Neural cell (in vitro differentiated cells): Measurements from ENCODE around the gene UBAP1. TPM values are rescaled to one million over a fixed set of nuclear protein-coding genes. Genes with fewer than 3 reads are reported as not detected.

Experiments
- H2AFZ ChIP-seq: fragments of 200-600, 300-800 bp; sonication (generic), shearing (Covaris generic); 2 replicates; pipeline ENCODE4 v1.6.0; 2014; ENCODE audit warnings: low read depth, mild to moderate bottlenecking, antibody characterized with exemption, low read length, moderate library complexity
- H3F3A ChIP-seq: fragments of 200-600 bp; shearing (Covaris generic); 2 replicates; pipeline ENCODE4 v1.6.1; 2016; ENCODE audit warnings: mild to moderate bottlenecking, moderate library complexity, mixed read lengths, antibody characterized with exemption, low read length; ENCODE audit not compliant: insufficient read depth, poor library complexity, severe bottlenecking
- H3K27ac ChIP-seq: fragments of 200-600, 300-800 bp; sonication (generic), shearing (Covaris generic); 2 replicates; pipeline ENCODE4 v1.5.1; 2014; ENCODE audit warnings: mild to moderate bottlenecking, low read length, moderate library complexity
- H3K27me3 ChIP-seq: fragments of 300-800, 200-600 bp; sonication (generic), shearing (Covaris generic); 2 replicates; pipeline ENCODE4 v1.6.0; 2014; ENCODE audit warnings: mild to moderate bottlenecking, low read depth, low read length, moderate library complexity; ENCODE audit not compliant: insufficient read depth
- H3K36me3 ChIP-seq: fragments of 300-800, 200-600 bp; sonication (generic), shearing (Covaris generic); 2 replicates; pipeline ENCODE4 v1.5.1; 2014; ENCODE audit warnings: mild to moderate bottlenecking, antibody characterized with exemption, low read length, moderate library complexity; ENCODE audit not compliant: insufficient read depth
- H3K4me2 ChIP-seq: fragments of 300-800, 200-600 bp; sonication (generic), shearing (Covaris generic); 2 replicates; pipeline ENCODE4 v1.6.0; 2014; ENCODE audit warnings: mild to moderate bottlenecking, low read length
- H3K4me3 ChIP-seq: fragments of 300-800, 200-600 bp; sonication (generic), shearing (Covaris generic); 2 replicates; pipeline ENCODE4 v1.5.1; 2014; ENCODE audit warnings: mild to moderate bottlenecking, low read length, moderate library complexity
- H3K79me2 ChIP-seq: fragments of 200-600 bp; shearing (Covaris generic); replicated peaks from 2 replicates; pipeline ENCODE4 v1.6.0; 2014; ENCODE audit warnings: mild to moderate bottlenecking, low read length, moderate library complexity; ENCODE audit not compliant: insufficient read depth
- H3K9ac ChIP-seq: fragments of 300-800, 200-600 bp; sonication (generic), shearing (Covaris generic); 2 replicates; pipeline ENCODE4 v1.6.1; 2016; ENCODE audit warnings: mild to moderate bottlenecking, low read length, mixed read lengths
- H3K9me2 ChIP-seq: fragments of 200-600 bp; shearing (Covaris generic); 2 replicates; pipeline ENCODE4 v1.6.1; 2016; ENCODE audit warnings: mild to moderate bottlenecking, low read length, mixed read lengths; ENCODE audit not compliant: insufficient read depth
- H3K9me3 ChIP-seq: fragments of 200-600, 300-800 bp; sonication (generic), shearing (Covaris generic); 2 replicates; pipeline ENCODE4 v1.6.1; 2016; ENCODE audit warnings: mild to moderate bottlenecking, mixed run types, low read length, moderate library complexity, mixed read lengths
- H4K20me1 ChIP-seq: fragments of 200-600 bp; shearing (Covaris generic); 2 replicates; pipeline ENCODE4 v1.6.1; 2016; ENCODE audit warnings: mild to moderate bottlenecking, mixed run types; ENCODE audit not compliant: insufficient read depth
- EP300 ChIP-seq: fragments of 450-650 bp; conservative IDR thresholded peaks from 2 replicates; pipeline ENCODE4 v1.6.1; 2014; ENCODE audit warnings: antibody characterized with exemption, mild to moderate bottlenecking, moderate library complexity; ENCODE audit not compliant: poor library complexity, severe bottlenecking
- EZH2 ChIP-seq: fragments of 200-600, 300-800 bp; shearing (Covaris generic), sonication (generic); IDR thresholded peaks from 2 replicates; pipeline ENCODE4 v1.6.1; 2014; ENCODE audit warnings: antibody characterized with exemption, low read length, borderline replicate concordance, mild to moderate bottlenecking; ENCODE audit not compliant: insufficient read depth, poor library complexity, severe bottlenecking
- MXI1 ChIP-seq: fragments of 450-650 bp; conservative IDR thresholded peaks from 2 replicates; pipeline ENCODE4 v1.6.1; 2014; ENCODE audit warnings: antibody characterized with exemption, mild to moderate bottlenecking; ENCODE audit not compliant: poor library complexity, severe bottlenecking
- POLR2AphosphoS5 ChIP-seq: IDR thresholded peaks from 2 replicates; pipeline ENCODE4 v1.6.1; 2012
- RAD21 ChIP-seq: fragments of 450-650 bp; conservative IDR thresholded peaks from 2 replicates; pipeline ENCODE4 v1.6.1; 2014; ENCODE audit warnings: antibody characterized with exemption, mild to moderate bottlenecking, moderate library complexity
- SMC3 ChIP-seq: fragments of 450-650 bp; conservative IDR thresholded peaks from 2 replicates; pipeline ENCODE4 v1.6.1; 2014; ENCODE audit warnings: antibody characterized with exemption, mild to moderate bottlenecking, moderate library complexity; ENCODE audit not compliant: poor library complexity
- TAF1 ChIP-seq: IDR thresholded peaks from 2 replicates; pipeline ENCODE4 v1.6.1; 2012; ENCODE audit warnings: low read depth
- polyA plus RNA-seq: library from polyadenylated mRNA; depleted of rRNA; stranded (reverse); fragments of >200 nt; gene quantifications from 2 replicates; pipeline ENCODE4 v1.2.3, GENCODE V29; 2014
- TF ChIP-seq, protein P1 (sequence below): fragments of 450-650 bp; IDR thresholded peaks from 2 replicates; pipeline ENCODE4 v1.5.1; 2014; ENCODE audit warnings: antibody characterized with exemption, mild to moderate bottlenecking, moderate library complexity; ENCODE audit not compliant: poor library complexity, severe bottlenecking
- TF ChIP-seq, protein P2 (sequence below): IDR thresholded peaks from 2 replicates; pipeline ENCODE4 v1.6.1; 2012; ENCODE audit warnings: borderline replicate concordance

UBAP1 gene
- polyA plus RNA-seq, 1 donor from 2014 or later = 35.1 TPM

DNA sequence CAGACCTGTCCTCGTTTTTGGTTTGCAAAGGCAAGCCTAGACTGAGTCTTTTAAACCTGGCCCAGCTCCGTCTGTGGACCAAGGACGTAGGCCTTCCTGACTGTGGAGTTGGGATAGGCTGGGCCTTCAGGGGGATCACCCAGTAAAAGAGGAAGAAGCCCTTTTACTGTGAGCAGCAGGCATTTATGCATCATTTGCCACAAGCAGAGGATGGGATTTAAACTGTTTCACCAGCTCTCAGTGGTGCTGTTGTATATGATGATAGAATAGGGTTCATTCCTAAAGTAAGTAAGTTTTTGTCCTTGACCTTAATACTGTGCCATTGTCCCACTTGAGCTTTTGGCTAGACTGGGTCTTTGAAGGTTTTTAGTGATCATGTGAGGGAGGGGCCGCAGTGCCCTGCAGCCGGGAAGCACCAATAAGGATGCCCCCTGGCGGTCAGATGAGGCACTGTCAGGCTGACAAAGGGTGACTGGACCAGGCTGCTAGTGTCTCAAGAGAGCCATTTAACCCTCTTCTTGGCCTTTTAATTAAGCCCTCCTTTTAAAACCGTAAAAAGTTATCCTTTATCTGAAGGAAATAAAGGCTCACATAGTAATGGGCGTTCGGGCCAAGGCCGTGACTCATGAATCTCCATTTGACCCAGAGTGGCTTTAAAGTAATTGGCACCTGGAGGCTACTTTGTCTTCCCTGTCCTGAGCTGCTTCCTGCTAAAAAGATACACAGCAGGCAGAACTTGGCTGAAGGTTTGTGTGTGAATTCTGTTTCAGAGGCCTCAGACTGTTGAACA is 74.0 kb downstream of the UBAP1 start:
- no peak overlapping the region for H3K27ac ChIP-seq
- H2AFZ ChIP-seq = no peak overlapping the region
- TF ChIP-seq EZH2 (no peak), EP300 (no peak), MXI1 (no peak), RAD21 (peak; percentile 62), SMC3 (peak; percentile 77), TAF1 (no peak), POLR2AphosphoS5 (no peak)
- TF ChIP-seq, protein P1, sequence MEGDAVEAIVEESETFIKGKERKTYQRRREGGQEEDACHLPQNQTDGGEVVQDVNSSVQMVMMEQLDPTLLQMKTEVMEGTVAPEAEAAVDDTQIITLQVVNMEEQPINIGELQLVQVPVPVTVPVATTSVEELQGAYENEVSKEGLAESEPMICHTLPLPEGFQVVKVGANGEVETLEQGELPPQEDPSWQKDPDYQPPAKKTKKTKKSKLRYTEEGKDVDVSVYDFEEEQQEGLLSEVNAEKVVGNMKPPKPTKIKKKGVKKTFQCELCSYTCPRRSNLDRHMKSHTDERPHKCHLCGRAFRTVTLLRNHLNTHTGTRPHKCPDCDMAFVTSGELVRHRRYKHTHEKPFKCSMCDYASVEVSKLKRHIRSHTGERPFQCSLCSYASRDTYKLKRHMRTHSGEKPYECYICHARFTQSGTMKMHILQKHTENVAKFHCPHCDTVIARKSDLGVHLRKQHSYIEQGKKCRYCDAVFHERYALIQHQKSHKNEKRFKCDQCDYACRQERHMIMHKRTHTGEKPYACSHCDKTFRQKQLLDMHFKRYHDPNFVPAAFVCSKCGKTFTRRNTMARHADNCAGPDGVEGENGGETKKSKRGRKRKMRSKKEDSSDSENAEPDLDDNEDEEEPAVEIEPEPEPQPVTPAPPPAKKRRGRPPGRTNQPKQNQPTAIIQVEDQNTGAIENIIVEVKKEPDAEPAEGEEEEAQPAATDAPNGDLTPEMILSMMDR = peak; percentile 72
- TF ChIP-seq, protein P2, sequence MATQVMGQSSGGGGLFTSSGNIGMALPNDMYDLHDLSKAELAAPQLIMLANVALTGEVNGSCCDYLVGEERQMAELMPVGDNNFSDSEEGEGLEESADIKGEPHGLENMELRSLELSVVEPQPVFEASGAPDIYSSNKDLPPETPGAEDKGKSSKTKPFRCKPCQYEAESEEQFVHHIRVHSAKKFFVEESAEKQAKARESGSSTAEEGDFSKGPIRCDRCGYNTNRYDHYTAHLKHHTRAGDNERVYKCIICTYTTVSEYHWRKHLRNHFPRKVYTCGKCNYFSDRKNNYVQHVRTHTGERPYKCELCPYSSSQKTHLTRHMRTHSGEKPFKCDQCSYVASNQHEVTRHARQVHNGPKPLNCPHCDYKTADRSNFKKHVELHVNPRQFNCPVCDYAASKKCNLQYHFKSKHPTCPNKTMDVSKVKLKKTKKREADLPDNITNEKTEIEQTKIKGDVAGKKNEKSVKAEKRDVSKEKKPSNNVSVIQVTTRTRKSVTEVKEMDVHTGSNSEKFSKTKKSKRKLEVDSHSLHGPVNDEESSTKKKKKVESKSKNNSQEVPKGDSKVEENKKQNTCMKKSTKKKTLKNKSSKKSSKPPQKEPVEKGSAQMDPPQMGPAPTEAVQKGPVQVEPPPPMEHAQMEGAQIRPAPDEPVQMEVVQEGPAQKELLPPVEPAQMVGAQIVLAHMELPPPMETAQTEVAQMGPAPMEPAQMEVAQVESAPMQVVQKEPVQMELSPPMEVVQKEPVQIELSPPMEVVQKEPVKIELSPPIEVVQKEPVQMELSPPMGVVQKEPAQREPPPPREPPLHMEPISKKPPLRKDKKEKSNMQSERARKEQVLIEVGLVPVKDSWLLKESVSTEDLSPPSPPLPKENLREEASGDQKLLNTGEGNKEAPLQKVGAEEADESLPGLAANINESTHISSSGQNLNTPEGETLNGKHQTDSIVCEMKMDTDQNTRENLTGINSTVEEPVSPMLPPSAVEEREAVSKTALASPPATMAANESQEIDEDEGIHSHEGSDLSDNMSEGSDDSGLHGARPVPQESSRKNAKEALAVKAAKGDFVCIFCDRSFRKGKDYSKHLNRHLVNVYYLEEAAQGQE = no peak
- H4K20me1 ChIP-seq = no peaks in the 10 kb centered on the region
- no peak overlapping the region for H3K9ac ChIP-seq
- no peaks in the 10 kb centered on the region for H3K9me3 ChIP-seq
- H3K4me2 ChIP-seq = no peak overlapping the region
- H3F3A ChIP-seq = no peaks in the 10 kb centered on the region
- no peaks in the 10 kb centered on the region for H3K27me3 ChIP-seq
- no peak overlapping the region for H3K4me3 ChIP-seq
- H3K36me3 ChIP-seq = no peaks in the 10 kb centered on the region
- H3K79me2 ChIP-seq = no peaks in the 10 kb centered on the region
- no peaks in the 10 kb centered on the region for H3K9me2 ChIP-seq

- Histone ChIP-seq H3K27me3 (no peaks in the 10 kb centered on the region), H3F3A (no peaks in the 10 kb centered on the region), H3K9me2 (no peaks in the 10 kb centered on the region), H4K20me1 (no peaks in the 10 kb centered on the region), H3K9ac (no peak overlapping the region), H3K36me3 (no peaks in the 10 kb centered on the region), H3K27ac (no peak overlapping the region), H3K79me2 (no peaks in the 10 kb centered on the region), H3K9me3 (no peaks in the 10 kb centered on the region), H2AFZ (no peak overlapping the region), H3K4me3 (no peak overlapping the region), H3K4me2 (no peak overlapping the region)
- TF ChIP-seq EP300 = no peak
- TF ChIP-seq, protein P1 = no peak
- TF ChIP-seq POLR2AphosphoS5 = no peak
- no peak for TF ChIP-seq TAF1
Measured at GRCh38 chr9:34253460-34253837, 74.6 kb downstream of the UBAP1 start.
